ENCODE measurements around the gene INPP5A. TPM values are rescaled to one million over a fixed set of nuclear protein-coding genes. Genes with fewer than 3 reads are reported as not detected.

The INPP5A gene
- total RNA-seq, 1 experiment from 2014 or later = 44.5 TPM

DNA sequence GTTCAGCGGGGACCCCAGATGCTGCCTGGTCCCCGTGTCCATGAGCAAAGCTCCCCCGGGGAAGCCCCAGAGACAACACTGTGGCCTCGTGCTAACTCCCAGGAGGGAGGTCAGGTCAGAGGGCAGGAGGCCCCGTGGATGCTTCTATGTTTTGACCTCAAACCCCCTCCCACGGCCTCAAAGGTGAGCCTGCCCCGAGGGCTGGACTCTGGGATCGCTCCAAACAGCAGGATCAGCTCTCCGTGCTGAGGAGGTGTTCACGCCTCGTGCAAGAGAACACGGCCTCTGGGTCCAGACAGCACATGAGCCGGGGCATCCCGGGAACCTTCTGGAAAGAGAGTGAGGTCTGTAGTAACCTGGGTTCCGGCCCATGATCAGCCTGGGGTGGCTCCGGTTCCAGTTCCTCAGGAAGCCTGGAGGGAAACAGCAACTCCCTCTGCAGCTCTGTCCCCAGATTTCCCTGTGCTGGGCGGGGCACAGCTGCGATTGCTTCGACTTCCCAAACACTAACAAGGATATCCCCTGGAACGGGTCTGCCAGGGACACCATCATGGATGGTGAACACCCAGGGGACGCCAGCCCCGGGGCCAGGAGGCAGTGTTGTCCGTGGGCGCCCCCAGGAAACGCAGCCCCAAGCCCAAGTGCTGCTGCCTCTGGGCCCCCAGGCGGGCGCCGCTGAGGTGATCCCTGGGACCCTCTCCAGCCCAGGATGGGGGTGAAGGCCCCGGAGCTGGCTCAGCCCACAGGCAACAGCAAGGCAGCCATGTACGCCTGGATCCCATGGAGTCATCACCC lies 18.0 kb upstream of the INPP5A start:
- Histone ChIP-seq H3K27me3 (replicated peaks; ENCODE audit: control insufficient read depth, insufficient read depth, low read length) (no peaks in the 10 kb centered on the region), H3K9me3 (no peaks in the 10 kb centered on the region), H3K36me3 (ENCODE audit: control insufficient read depth, insufficient read depth, low read length) (no peaks in the 10 kb centered on the region), H3K4me3 (ENCODE audit: low read depth, low read length) (no peak overlapping the region), H3K4me1 (peaks cover 43% of the 10 kb centered on the region)
- BruUV-seq (replicated peaks) = no TSS peak
- Mint-ChIP-seq H3K27ac (ENCODE audit: unreplicated experiment) (peak overlapping the region; percentile 55), H3K4me3 (ENCODE audit: unreplicated experiment) (no peak overlapping the region), H3K4me1 (ENCODE audit: low read depth, unreplicated experiment) (no peaks in the 10 kb centered on the region), H3K9me3 (ENCODE audit: unreplicated experiment) (no peaks in the 10 kb centered on the region), H3K27me3 (ENCODE audit: insufficient read depth, unreplicated experiment) (no peaks in the 10 kb centered on the region), H3K36me3 (ENCODE audit: insufficient read depth, unreplicated experiment) (no peaks in the 10 kb centered on the region)
- ChIA-PET POLR2A (no interaction called here), CTCF (interaction anchor here (1.2 kb wide), 1 partner anchor 72 kb away, joined by 3 read pairs; no protein-coding TSS in a partner anchor)
- TF ChIP-seq CTCF (IDR thresholded peaks at IDR 0.05; ENCODE audit: insufficient read depth in 1 of 2, low read depth in 1 of 2, low read length in 1 of 2, severe bottlenecking in 1 of 2, unreplicated experiment in 1 of 2) = no peak
- DNase-seq = peak in 1 of 2 experiments; percentile 39
- intact Hi-C loops (cut with micrococcal nuclease; ENCODE audit: unreplicated experiment) = loop anchor here (5.0 kb wide), 1 partner anchor 62 kb away; no protein-coding TSS in a partner anchor

DNA sequence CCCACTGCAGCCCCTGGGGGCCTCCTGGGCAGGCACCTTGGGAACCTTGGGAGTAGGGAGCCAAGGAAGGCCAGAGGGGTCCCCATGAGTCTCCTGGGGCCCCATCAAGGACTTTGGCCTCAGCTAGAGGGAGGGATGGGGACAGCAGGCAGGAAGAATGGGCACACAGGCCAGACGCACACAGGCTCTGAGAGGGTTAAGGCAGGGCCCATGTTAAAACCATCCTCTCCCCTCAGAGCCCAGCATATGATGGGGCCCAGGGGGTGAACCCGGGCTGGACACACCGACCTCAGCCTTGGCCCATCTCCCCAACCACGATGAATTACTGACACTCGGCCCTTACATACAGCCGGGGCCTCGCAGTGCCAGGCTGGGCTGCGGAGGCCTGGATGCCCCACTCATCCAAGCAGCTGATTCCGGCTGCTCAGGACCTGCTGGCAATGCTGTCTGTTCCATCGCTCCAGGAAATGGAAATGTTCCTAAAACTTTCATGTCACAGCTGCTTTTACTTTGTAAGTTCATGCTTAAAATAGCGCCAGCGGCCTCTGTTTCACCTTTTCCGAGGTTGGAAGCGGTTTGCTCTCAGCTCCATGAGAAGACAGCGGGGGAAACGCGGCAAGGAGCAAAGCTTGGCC lies 17.3 kb upstream of the INPP5A start:
- DNase-seq = no peak
- CTCF ChIA-PET = interaction anchor here (1.2 kb wide), 1 partner anchor 71 kb away, joined by 3 read pairs; no protein-coding TSS in a partner anchor
- no peak overlapping the region for H3K4me3 ChIP-seq (ENCODE audit: low read depth, low read length)
- Mint-ChIP-seq H3K4me1 (ENCODE audit: low read depth, unreplicated experiment) (no peaks in the 10 kb centered on the region), H3K27me3 (ENCODE audit: insufficient read depth, unreplicated experiment) (no peaks in the 10 kb centered on the region), H3K36me3 (ENCODE audit: insufficient read depth, unreplicated experiment) (no peaks in the 10 kb centered on the region), H3K27ac (ENCODE audit: unreplicated experiment) (no peak overlapping the region), H3K4me3 (ENCODE audit: unreplicated experiment) (no peak overlapping the region), H3K9me3 (ENCODE audit: unreplicated experiment) (no peaks in the 10 kb centered on the region)
- TF ChIP-seq CTCF (IDR thresholded peaks at IDR 0.05; ENCODE audit: insufficient read depth in 1 of 2, low read depth in 1 of 2, low read length in 1 of 2, severe bottlenecking in 1 of 2, unreplicated experiment in 1 of 2) = no peak
- H3K4me1 ChIP-seq = peaks cover 43% of the 10 kb centered on the region
- no peaks in the 10 kb centered on the region for H3K36me3 ChIP-seq (ENCODE audit: control insufficient read depth, insufficient read depth, low read length)
- intact Hi-C loops (cut with micrococcal nuclease; ENCODE audit: unreplicated experiment) = no loop called here
- POLR2A ChIA-PET = no interaction called here
- H3K9me3 ChIP-seq = no peaks in the 10 kb centered on the region
- no TSS peak for BruUV-seq (replicated peaks)
- no peaks in the 10 kb centered on the region for H3K27me3 ChIP-seq (replicated peaks; ENCODE audit: control insufficient read depth, insufficient read depth, low read length)

- intact Hi-C loops (cut with micrococcal nuclease; ENCODE audit: unreplicated experiment) = no loop called here
- ChIA-PET POLR2A (no interaction called here), CTCF (no interaction called here)
- H3K36me3 Mint-ChIP-seq (ENCODE audit: insufficient read depth, unreplicated experiment) = no peaks in the 10 kb centered on the region
- peak in 1 of 2 experiments; percentile 22 for DNase-seq
- peaks cover 40% of the 10 kb centered on the region for H3K4me1 ChIP-seq
- no peak overlapping the region for H3K27ac Mint-ChIP-seq (ENCODE audit: unreplicated experiment)
- H3K4me3 ChIP-seq (ENCODE audit: low read depth, low read length) = no peak overlapping the region
- no peak overlapping the region for H3K4me3 Mint-ChIP-seq (ENCODE audit: unreplicated experiment)
- BruUV-seq (replicated peaks) = no TSS peak
- no peak for TF ChIP-seq CTCF (IDR thresholded peaks at IDR 0.05; ENCODE audit: insufficient read depth in 1 of 2, low read depth in 1 of 2, low read length in 1 of 2, severe bottlenecking in 1 of 2, unreplicated experiment in 1 of 2)
- H3K36me3 ChIP-seq (ENCODE audit: control insufficient read depth, insufficient read depth, low read length) = no peaks in the 10 kb centered on the region
- no peaks in the 10 kb centered on the region for H3K4me1 Mint-ChIP-seq (ENCODE audit: low read depth, unreplicated experiment)
- no peaks in the 10 kb centered on the region for H3K9me3 ChIP-seq
- H3K27me3 Mint-ChIP-seq (ENCODE audit: insufficient read depth, unreplicated experiment) = peaks cover 3% of the 10 kb centered on the region
- H3K9me3 Mint-ChIP-seq (ENCODE audit: unreplicated experiment) = no peaks in the 10 kb centered on the region
- H3K27me3 ChIP-seq (replicated peaks; ENCODE audit: control insufficient read depth, insufficient read depth, low read length) = no peaks in the 10 kb centered on the region
These were observed 16.5 kb upstream of the INPP5A start for GRCh38 chr10:132521041-132521465.
